A673 (cell line): Measurements from ENCODE around the gene EXD3. TPM values are rescaled to one million over a fixed set of nuclear protein-coding genes. Genes with fewer than 3 reads are reported as not detected.

Experiments used
- BruUV-seq: library from RNA; stranded (reverse); fragments of 400-500 nt; replicated peaks from 2 replicates; lab custom pipeline; 2021; lab: Mats Ljungman, UMichigan
- CTCF ChIA-PET: fragments of 300-600 bp; sonication (Branson Sonifier 250); formaldehyde crosslinking; loops from one replicate; lab custom pipeline; 2022; ENCODE audit warnings: antibody characterized with exemption; lab: Charles Lee
- POLR2A ChIA-PET: fragments of 300-600 bp; sonication (Branson Sonifier 250); formaldehyde crosslinking; loops from one replicate; lab custom pipeline; 2022; ENCODE audit warnings: antibody characterized with exemption; ENCODE audit not compliant: low non-redundant PET; lab: Charles Lee
- DNase-seq: peaks from one replicate; pipeline ENCODE4 v3.0.0-alpha.2; 2015; ENCODE audit warnings: low spot score
- H3K27ac ChIP-seq: fragments of 200-600 bp; sonication (generic); 2 replicates; pipeline ENCODE4 v1.5.1; 2016; ENCODE audit warnings: mixed run types, low read depth, mild to moderate bottlenecking, mixed read lengths, antibody characterized with exemption, low read length; ENCODE audit not compliant: poor library complexity, severe bottlenecking
- H3K27me3 ChIP-seq: fragments of 200-600 bp; sonication (generic); replicated peaks from 2 replicates; pipeline ENCODE4 v1.6.1; 2017; ENCODE audit warnings: mixed run types, low read depth, mild to moderate bottlenecking, mixed read lengths, antibody characterized with exemption, low read length; ENCODE audit not compliant: insufficient read depth, poor library complexity
- H3K36me3 ChIP-seq: fragments of 200-600 bp; sonication (generic); 2 replicates; pipeline ENCODE4 v1.6.1; 2016; ENCODE audit warnings: mixed run types, mild to moderate bottlenecking, mixed read lengths, antibody characterized with exemption, low read length; ENCODE audit not compliant: insufficient read depth, poor library complexity, severe bottlenecking
- H3K4me1 ChIP-seq: fragments of 200-600 bp; sonication (generic); 2 replicates; pipeline ENCODE4 v1.6.1; 2017; ENCODE audit warnings: mixed run types, mild to moderate bottlenecking, mixed read lengths, antibody characterized with exemption, low read length; ENCODE audit not compliant: insufficient read depth, poor library complexity, severe bottlenecking
- H3K4me3 ChIP-seq: fragments of 200-600 bp; sonication (generic); 2 replicates; pipeline ENCODE4 v1.5.1; 2016; ENCODE audit warnings: low read depth, mixed run types, mild to moderate bottlenecking, mixed read lengths, low read length; ENCODE audit not compliant: poor library complexity, severe bottlenecking
- H3K9me3 ChIP-seq: fragments of 200-600 bp; sonication (generic); 2 replicates; pipeline ENCODE4 v1.6.1; 2016; ENCODE audit warnings: mixed run types, low read depth, mild to moderate bottlenecking, mixed read lengths, antibody characterized with exemption, low read length; ENCODE audit not compliant: poor library complexity, severe bottlenecking
- CTCF ChIP-seq: fragments of 300-800, 200-600 bp; sonication (generic); conservative IDR thresholded peaks from 2 replicates; pipeline ENCODE4 v1.5.1; 2017; ENCODE audit warnings: low read depth, mild to moderate bottlenecking, antibody characterized with exemption, low read length, moderate library complexity, mixed read lengths
- EZH2 ChIP-seq: fragments of 200-600 bp; sonication (generic); IDR thresholded peaks from 2 replicates; pipeline ENCODE4 v1.6.1; 2017; ENCODE audit warnings: borderline replicate concordance, low read depth, mild to moderate bottlenecking, mixed read lengths, antibody characterized with exemption, low read length; ENCODE audit not compliant: poor library complexity, severe bottlenecking
- intact Hi-C: fragments of 100-400 bp; cut with micrococcal nuclease; formaldehyde crosslinking; loops from one replicate; pipeline ENCODE4 v1.10.0; 2022; ENCODE audit not compliant: unreplicated experiment
- total RNA-seq: library from RNA; stranded (reverse); gene quantifications from 2 replicates; pipeline ENCODE4 v1.2.3, GENCODE V29; 2021

Gene EXD3
- total RNA-seq, 1 experiment from 2014 or later: 6.3 TPM

GRCh38 chr9:137427454-137428310 lies 4.7 kb upstream of the EXD3 start:
- no peak for DNase-seq
- Histone ChIP-seq H3K27me3 (no peaks in the 10 kb centered on the region), H3K4me3 (no peak overlapping the region), H3K27ac (no peak overlapping the region), H3K9me3 (no peaks in the 10 kb centered on the region), H3K4me1 (no peaks in the 10 kb centered on the region), H3K36me3 (no peaks in the 10 kb centered on the region)
- intact Hi-C loops: no loop called here
- ChIA-PET POLR2A (no interaction called here), CTCF (no interaction called here)
- BruUV-seq: no TSS peak
- TF ChIP-seq CTCF (no peak), EZH2 (no peak)

GRCh38 chr9:137426018-137426681 lies 3.2 kb upstream of the EXD3 start:
- H3K27ac ChIP-seq: no peak overlapping the region
- intact Hi-C loops: no loop called here
- H3K4me3 ChIP-seq: no peak overlapping the region
- H3K36me3 ChIP-seq: no peaks in the 10 kb centered on the region
- no TSS peak for BruUV-seq
- H3K4me1 ChIP-seq: no peaks in the 10 kb centered on the region
- CTCF ChIA-PET: no interaction called here
- POLR2A ChIA-PET: no interaction called here
- DNase-seq: no peak
- H3K27me3 ChIP-seq: no peaks in the 10 kb centered on the region
- TF ChIP-seq EZH2: no peak
- no peak for TF ChIP-seq CTCF
- H3K9me3 ChIP-seq: no peaks in the 10 kb centered on the region

- Histone ChIP-seq H3K36me3 (no peaks in the 10 kb centered on the region), H3K9me3 (no peaks in the 10 kb centered on the region), H3K4me3 (peak overlapping the region; percentile 97), H3K4me1 (no peaks in the 10 kb centered on the region), H3K27ac (no peak overlapping the region), H3K27me3 (no peaks in the 10 kb centered on the region)
- ChIA-PET POLR2A (no interaction called here), CTCF (interaction anchor here (0.7 to 1.1 kb wide), 4 partner anchors 22 to 1291 kb away, joined by 4 to 11 read pairs (median 6); no protein-coding TSS in a partner anchor)
- TF ChIP-seq EZH2: no peak
- TF ChIP-seq CTCF: no peak
- intact Hi-C loops: no loop called here
- no peak for DNase-seq
- no TSS peak for BruUV-seq
These were observed 741 bp upstream of the EXD3 start for GRCh38 chr9:137423514-137424291.
